Measurements from ENCODE around the gene MAPK9.

MAPK9 gene

DNA sequence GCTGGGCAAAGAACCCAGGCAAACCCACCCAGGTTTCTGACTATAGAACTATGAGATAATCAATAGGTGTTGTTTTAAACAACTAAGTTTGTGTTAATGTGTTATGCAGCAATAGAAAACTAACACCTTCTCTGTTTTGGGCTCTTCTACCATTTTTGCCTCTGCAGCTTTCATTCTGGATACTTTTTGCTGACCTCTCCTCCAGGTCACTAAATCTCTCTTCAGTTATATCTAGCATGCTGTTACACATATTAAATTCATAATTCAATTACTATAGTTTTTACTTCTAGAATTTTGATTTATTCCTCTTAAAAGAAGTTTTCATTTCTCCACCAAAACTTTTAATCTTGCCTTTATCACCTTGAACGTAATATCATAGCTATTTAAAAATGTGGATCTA is 17.2 kb downstream of the MAPK9 start:
- no peak for DNase-seq

DNA sequence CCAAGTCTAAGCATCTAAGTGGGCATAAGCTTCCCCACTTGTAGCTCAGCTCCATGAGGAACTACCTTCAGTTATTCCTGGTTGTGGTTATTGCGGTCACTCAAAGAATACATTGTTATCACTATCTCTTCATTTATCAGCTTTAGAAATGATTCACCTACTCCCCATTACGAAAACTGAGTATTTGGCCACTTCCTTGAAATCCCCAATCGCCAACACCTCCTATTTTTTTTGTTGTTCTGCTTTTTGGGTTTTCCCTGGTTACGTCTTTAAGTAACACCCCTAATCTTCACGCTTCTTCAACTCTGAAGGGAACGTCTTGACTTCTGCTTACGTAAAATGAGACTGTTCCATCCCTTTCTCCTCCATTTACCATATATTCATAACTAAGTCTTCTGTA is 20.7 kb downstream of the MAPK9 start:
- Histone ChIP-seq H2AFZ (ENCODE audit: low read depth, low read length) (no peak overlapping the region), H3K36me3 (ENCODE audit: insufficient read depth, low read length) (peaks cover 60% of the 10 kb centered on the region), H3K4me1 (ENCODE audit: insufficient read depth, low read length) (no peaks in the 10 kb centered on the region), H3K79me2 (ENCODE audit: insufficient read depth, low read length) (no peaks in the 10 kb centered on the region), H3K27me3 (ENCODE audit: insufficient read depth, low read length, poor library complexity) (no peaks in the 10 kb centered on the region), H3K4me2 (ENCODE audit: insufficient read depth, low read length) (no peak overlapping the region), H4K20me1 (ENCODE audit: insufficient read depth, low read length) (no peaks in the 10 kb centered on the region), H3K4me3 (ENCODE audit: low read depth in 1 of 2, low read length in 2 of 2) (no peak overlapping the region), H3K9me3 (ENCODE audit: insufficient read depth, low read length, severe bottlenecking) (no peaks in the 10 kb centered on the region), H3K27ac (ENCODE audit: low read length) (no peak overlapping the region), H3K9ac (ENCODE audit: low read depth, low read length) (no peak overlapping the region)
- TF ChIP-seq EZH2 (IDR thresholded peaks at IDR 0.05; ENCODE audit: borderline replicate concordance, low read depth, low read length, severe bottlenecking): no peak
- TF ChIP-seq, protein P1, sequence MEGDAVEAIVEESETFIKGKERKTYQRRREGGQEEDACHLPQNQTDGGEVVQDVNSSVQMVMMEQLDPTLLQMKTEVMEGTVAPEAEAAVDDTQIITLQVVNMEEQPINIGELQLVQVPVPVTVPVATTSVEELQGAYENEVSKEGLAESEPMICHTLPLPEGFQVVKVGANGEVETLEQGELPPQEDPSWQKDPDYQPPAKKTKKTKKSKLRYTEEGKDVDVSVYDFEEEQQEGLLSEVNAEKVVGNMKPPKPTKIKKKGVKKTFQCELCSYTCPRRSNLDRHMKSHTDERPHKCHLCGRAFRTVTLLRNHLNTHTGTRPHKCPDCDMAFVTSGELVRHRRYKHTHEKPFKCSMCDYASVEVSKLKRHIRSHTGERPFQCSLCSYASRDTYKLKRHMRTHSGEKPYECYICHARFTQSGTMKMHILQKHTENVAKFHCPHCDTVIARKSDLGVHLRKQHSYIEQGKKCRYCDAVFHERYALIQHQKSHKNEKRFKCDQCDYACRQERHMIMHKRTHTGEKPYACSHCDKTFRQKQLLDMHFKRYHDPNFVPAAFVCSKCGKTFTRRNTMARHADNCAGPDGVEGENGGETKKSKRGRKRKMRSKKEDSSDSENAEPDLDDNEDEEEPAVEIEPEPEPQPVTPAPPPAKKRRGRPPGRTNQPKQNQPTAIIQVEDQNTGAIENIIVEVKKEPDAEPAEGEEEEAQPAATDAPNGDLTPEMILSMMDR (IDR thresholded peaks at IDR 0.05; ENCODE audit: borderline replicate concordance, extremely low read depth, low read length, poor library complexity, severe bottlenecking): no peak
- DNase-seq (no peak), ATAC-seq (ENCODE audit: insufficient read depth, low read depth) (no peak)

More for the DNA sequence above, 17.2 kb downstream of the MAPK9 start:
- Histone ChIP-seq H2AFZ (ENCODE audit: low read depth, low read length) (no peak overlapping the region), H3K36me3 (ENCODE audit: insufficient read depth, low read length) (peaks cover 55% of the 10 kb centered on the region), H3K9ac (ENCODE audit: low read depth, low read length) (no peak overlapping the region), H3K27ac (ENCODE audit: low read length) (no peak overlapping the region), H3K4me2 (ENCODE audit: insufficient read depth, low read length) (no peak overlapping the region), H3K9me3 (ENCODE audit: insufficient read depth, low read length, severe bottlenecking) (no peaks in the 10 kb centered on the region), H4K20me1 (ENCODE audit: insufficient read depth, low read length) (no peaks in the 10 kb centered on the region; the same call in 1 of the 2 replicates), H3K4me1 (ENCODE audit: insufficient read depth, low read length) (no peaks in the 10 kb centered on the region), H3K27me3 (ENCODE audit: insufficient read depth, low read length, poor library complexity) (no peaks in the 10 kb centered on the region), H3K4me3 (ENCODE audit: low read depth in 1 of 2, low read length in 2 of 2) (no peak overlapping the region), H3K79me2 (ENCODE audit: insufficient read depth, low read length) (peaks cover 3% of the 10 kb centered on the region)
- no peak for TF ChIP-seq EZH2 (IDR thresholded peaks at IDR 0.05; ENCODE audit: borderline replicate concordance, low read depth, low read length, severe bottlenecking)
- TF ChIP-seq, protein P1 (IDR thresholded peaks at IDR 0.05; ENCODE audit: borderline replicate concordance, extremely low read depth, low read length, poor library complexity, severe bottlenecking): no peak
- ATAC-seq (ENCODE audit: insufficient read depth, low read depth): no peak

DNA sequence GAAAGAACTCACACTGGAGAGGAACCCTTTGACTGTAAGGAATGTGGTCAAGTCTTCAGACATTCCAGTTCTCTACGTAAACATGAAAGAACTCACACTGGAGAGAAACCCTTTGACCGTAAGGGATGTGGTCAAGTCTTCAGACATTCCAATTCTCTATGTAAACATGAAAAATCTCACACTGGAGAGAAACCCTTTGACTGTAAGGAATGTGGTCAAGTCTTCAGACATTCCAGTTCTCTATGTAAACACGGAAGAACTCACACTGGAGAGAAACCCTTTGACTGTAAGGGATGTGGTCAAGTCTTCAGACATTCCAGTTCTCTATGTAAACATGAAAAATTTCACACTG is 32.6 kb downstream of the MAPK9 start:
- DNase-seq (no peak), ATAC-seq (ENCODE audit: insufficient read depth, low read depth) (no peak)
- Histone ChIP-seq H3K4me3 (ENCODE audit: low read depth in 1 of 2, low read length in 2 of 2) (no peak overlapping the region), H3K9me3 (ENCODE audit: insufficient read depth, low read length, severe bottlenecking) (peaks cover 91% of the 10 kb centered on the region), H2AFZ (ENCODE audit: low read depth, low read length) (no peak overlapping the region), H3K79me2 (ENCODE audit: insufficient read depth, low read length) (no peaks in the 10 kb centered on the region), H3K36me3 (ENCODE audit: insufficient read depth, low read length) (peaks cover 93% of the 10 kb centered on the region), H4K20me1 (ENCODE audit: insufficient read depth, low read length) (no peaks in the 10 kb centered on the region), H3K27ac (ENCODE audit: low read length) (no peak overlapping the region), H3K4me1 (ENCODE audit: insufficient read depth, low read length) (no peaks in the 10 kb centered on the region), H3K9ac (ENCODE audit: low read depth, low read length) (no peak overlapping the region), H3K27me3 (ENCODE audit: insufficient read depth, low read length, poor library complexity) (no peaks in the 10 kb centered on the region), H3K4me2 (ENCODE audit: insufficient read depth, low read length) (no peak overlapping the region)
- no peak for TF ChIP-seq EZH2 (IDR thresholded peaks at IDR 0.05; ENCODE audit: borderline replicate concordance, low read depth, low read length, severe bottlenecking)
- TF ChIP-seq, protein P1 (IDR thresholded peaks at IDR 0.05; ENCODE audit: borderline replicate concordance, extremely low read depth, low read length, poor library complexity, severe bottlenecking): no peak
